Dedifferentiated amniotic fluid mesenchymal stem cell (primary cell): ENCODE results near the gene WNK2.
"Not testable (repeated sequence)": the region's sequence is repeated elsewhere in the genome, so short reads cannot be mapped to it uniquely, and the experiment has no call there.

Experiments used
- DNase-seq: peaks from one replicate; pipeline ENCODE4 v3.0.0-alpha.2; 2016; ENCODE audit errors: extremely low spot score

Gene WNK2

DNA sequence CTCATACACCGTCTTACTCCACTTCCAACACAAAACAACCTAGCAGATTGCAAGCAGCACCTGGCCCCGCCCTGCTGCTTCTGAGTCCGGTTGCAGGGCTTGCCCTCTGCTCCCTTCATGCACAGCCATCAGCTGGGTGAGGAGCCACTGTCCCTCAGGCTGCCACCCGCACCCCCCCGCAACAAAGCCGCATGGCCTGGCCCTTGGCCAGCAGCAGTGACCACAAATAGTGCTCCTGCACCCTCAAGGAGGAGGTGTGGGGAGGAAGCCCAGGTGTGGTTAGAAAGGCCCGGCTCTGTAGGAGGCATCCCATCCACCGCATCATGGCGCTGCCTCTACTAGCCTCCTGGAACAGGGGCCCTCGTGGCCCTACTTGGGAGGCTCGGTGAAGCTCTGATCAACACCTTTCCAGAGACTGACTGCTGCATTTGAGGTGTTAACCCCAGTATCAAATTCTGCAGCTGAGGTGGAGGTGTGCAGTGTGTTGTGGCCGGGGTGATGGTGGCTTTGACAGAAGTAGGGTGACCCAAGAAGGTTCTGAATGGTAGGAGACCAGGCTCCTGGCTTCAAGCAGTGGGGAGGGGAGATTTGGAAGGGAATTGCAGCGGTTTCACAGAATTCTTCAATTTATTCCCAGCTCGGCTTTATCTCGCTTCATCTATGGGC is 52.7 kb downstream of the WNK2 start:
- DNase-seq = no peak

DNA sequence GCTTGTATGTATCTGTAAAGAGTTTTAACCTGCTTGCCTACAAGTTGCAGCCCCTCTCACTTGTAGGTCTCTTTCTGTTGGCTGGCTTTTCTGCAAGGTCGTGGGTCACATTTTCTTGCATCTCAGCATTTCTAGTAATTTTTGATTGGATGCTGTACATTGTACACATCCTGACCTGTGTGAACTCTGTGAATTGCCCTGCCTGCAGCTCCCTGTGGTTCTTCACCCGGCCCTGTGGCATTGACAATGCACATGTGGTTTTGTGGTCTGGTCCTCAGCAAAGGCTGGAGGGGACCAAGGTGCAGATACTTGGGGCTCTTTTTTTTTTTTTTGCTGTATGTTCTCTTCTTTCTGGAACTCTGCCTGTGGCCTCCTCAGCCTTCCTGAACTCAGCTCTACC is 53.6 kb downstream of the WNK2 start:
- DNase-seq = no peak

GRCh38 chr9:93238953-93239925 is 55.3 kb downstream of the WNK2 start:
- no peak for DNase-seq

- no peak for DNase-seq
These were observed 57.0 kb downstream of the WNK2 start for GRCh38 chr9:93240891-93241334.

GRCh38 chr9:93243112-93243511 is 59.2 kb downstream of the WNK2 start:
- DNase-seq = no peak

- no peak for DNase-seq
These were observed 60.2 kb downstream of the WNK2 start for GRCh38 chr9:93244101-93244500.

GRCh38 chr9:93244510-93245436 is 60.8 kb downstream of the WNK2 start:
- no peak for DNase-seq

DNA sequence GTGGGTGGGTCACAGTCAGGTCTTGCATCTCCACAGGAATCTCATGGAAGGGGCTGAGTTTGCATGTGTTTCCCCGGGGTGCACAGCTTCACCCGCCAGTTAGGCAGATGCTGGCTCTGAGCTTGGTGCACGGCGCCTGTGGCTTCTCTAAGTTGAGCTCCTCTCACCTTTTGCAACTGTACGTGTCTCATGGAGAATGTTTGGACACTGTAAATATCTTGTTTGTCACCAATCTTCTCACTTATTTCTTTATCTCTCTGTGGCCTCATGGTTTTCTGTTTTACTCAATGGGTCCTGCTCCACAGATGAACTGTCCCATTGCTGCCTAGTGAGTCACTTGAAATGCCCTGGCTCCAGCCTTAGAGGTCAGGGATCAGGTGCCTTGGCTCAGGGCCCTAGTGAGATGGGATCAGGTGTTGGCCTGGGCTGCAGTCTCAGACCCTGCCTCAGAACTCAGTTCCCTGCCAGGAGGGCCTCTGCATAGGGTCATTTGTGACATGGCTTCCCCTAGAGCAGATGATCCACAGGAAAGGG is 61.6 kb downstream of the WNK2 start:
- no peak for DNase-seq

GRCh38 chr9:93246111-93246510 is 62.2 kb downstream of the WNK2 start:
- no peak for DNase-seq

DNA sequence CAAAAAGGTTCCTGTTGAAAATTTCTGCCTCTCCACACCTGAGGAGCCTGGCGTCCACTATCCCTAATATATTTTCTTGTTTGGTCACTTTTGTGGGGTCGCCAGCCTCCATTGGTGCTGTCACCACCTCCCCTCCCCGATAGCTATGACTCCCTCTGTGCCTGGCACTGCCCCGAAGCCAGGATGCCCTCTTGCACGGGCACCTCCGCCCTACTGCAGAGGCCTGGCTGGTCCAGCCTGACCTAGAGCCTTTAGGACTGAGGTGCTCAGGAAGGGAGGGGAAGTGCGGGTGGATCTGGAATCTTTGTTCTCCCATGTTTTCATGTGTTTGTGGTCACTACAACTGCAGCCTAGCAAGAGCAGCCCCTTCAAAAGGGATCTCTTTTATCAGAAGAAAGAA is 62.6 kb downstream of the WNK2 start:
- DNase-seq = no peak

DNA sequence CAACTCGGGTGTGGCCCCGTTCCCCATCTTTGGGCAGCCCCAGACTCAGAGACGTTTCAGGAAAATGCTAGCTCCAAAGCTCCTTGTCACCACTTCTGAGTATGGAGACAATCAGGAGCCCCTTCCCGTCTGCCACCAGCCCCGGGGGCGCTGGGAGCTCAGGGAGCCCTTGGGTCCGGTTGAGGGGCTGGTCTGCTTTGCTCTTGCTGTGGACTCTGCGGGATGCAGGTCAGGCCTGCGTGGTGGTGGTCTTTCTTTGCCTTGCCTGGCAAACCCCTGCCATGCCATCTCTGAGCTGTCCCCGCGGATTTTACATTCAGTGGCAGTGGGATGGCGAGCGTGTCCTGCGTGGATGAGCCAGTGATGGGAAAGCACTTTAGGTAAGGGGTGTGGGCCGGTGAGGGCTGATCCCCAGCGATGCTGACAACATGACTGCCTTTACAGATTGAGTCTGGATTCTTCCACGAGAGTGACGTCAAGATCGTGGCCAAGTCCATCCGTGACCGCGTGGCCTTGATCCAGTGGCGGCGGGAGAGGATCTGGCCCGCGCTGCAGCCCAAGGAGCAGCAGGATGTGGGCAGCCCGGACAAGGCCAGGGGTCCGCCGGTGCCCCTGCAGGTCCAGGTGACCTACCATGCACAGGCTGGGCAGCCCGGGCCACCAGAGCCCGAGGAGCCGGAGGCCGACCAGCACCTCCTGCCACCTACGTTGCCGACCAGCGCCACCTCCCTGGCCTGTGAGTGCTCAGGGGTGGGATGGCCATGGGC is 63.3 kb downstream of the WNK2 start:
- no peak for DNase-seq

DNA sequence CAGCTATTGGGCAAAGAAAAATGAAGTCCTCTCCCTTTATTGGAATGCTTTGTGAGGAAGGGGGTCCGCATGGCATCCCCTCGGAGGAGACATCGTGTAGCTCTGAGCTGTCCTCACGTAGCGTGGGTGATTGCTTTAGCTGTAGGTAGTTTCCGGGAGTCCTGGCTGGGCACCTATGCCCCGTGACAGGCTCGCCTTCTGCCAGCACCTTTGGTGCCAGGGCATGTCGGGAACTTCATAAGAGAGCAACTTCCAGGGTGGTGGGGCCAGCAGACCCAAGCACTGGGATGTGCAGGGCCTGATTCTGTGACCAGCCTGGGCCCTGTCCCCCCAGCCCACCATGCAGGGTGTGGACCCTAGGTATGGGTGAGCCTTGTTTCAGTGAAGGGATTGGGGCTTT is 64.0 kb downstream of the WNK2 start:
- no peak for DNase-seq

DNA sequence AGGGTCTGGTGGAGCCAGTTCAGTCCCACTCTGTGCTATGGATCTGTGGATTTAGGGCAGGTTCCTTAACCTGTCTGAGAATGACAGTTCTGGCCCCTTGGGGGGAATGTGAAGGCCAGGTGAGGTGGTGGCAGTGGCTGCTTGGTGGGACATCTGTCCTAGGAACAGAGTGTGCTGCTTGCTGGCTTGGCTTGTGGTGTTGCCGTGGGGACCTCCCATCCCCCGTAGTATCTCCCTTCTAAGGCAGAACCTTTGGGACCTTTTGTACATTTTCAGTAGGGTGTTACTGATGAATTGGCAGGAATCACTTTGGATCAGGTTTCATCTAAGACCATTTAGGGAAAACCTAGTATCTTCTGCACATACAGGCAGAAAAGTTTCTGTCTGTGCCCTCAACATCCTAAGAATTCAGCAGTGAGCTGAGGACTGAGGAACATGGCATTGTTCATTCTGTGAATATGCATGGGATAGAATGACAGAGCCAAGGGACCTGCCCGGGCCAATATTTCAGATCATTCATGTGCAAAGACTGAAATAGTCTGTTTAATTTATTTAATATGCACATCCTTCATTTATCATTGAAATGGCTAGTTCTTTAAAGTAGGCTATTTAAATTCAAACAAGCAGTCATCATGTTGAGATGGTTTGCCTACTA is 64.6 kb downstream of the WNK2 start:
- no peak for DNase-seq

GRCh38 chr9:93250185-93250584 is 66.2 kb downstream of the WNK2 start:
- no peak for DNase-seq

GRCh38 chr9:93251309-93251708 is 67.4 kb downstream of the WNK2 start:
- not testable (repeated sequence) for DNase-seq

GRCh38 chr9:93252116-93252780 is 68.3 kb downstream of the WNK2 start:
- no peak for DNase-seq

- DNase-seq = no peak
These were observed 69.0 kb downstream of the WNK2 start for GRCh38 chr9:93252781-93253530.

DNA sequence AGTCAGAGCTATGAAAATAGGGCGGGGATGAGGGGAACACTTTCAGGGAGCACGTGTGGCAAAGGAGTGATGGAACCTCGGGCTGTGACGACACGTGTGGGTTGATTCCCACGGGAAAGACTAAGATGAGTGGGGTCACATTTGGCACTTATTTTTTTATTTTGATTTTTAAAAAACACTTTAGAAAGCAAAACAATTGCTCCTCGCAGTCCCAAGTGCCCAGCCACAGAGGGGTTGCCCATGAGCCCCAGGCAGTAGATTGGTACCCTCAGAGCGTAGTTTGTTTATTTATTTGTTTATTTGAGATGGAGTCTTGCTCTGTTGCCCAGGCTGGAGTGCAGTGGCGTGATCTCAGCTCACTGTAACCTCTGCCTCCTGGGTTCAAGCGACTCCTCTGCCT is 69.7 kb downstream of the WNK2 start:
- DNase-seq = no peak

DNA sequence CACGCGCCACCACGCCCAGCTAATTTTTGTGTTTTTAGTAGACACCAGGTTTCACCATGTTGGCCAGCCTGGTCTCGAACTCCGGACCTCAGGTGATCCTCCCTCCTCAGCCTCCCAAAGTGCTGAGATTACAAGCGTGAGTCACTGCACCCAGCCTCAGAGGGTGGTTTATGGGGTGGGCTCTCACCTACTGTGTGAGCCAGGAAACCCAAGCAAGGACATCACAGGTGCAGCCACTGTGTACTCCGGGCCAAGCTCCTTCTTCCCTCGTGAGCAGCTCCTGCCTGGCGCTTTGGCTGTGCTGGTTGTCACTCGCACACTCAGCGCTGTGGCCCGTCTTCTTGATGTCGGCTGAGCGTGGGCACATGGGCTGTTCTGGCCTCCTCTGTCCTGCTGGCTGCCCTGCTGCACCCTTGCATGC is 70.1 kb downstream of the WNK2 start:
- DNase-seq = no peak
